AML-193 (cell line): ENCODE results near the gene OPRL1.

Experiments used
- DNase-seq, 2 experiments: peaks; one replicate each; lab custom pipeline; 2025; lab: John Stamatoyannopoulos, UW

OPRL1 gene

GRCh38 chr20:64103871-64104666 lies 24.2 kb downstream of the OPRL1 start:
- no peak for DNase-seq

- no peak for DNase-seq
Measured at GRCh38 chr20:64104667-64105451, 25.0 kb downstream of the OPRL1 start.

- DNase-seq, result no peak
Measured at GRCh38 chr20:64105846-64106434, 26.1 kb downstream of the OPRL1 start.

GRCh38 chr20:64106435-64106961 lies 26.6 kb downstream of the OPRL1 start:
- no peak for DNase-seq

GRCh38 chr20:64106981-64107735 lies 27.3 kb downstream of the OPRL1 start, which contains the start of gene NPBWR2:
NPBWR2 (minus strand) TSS chr20:64107565; CDS start chr20:64106831, 734 bp downstream.
- no peak for DNase-seq

GRCh38 chr20:64107736-64108457 lies 28.0 kb downstream of the OPRL1 start:
- peak; percentile 57 to 73 for DNase-seq

- DNase-seq, result no peak
Measured at GRCh38 chr20:64108731-64109681, 29.1 kb downstream of the OPRL1 start.

- no peak for DNase-seq
Measured at GRCh38 chr20:64109831-64110391, 30.0 kb downstream of the OPRL1 start.

- no peak for DNase-seq
Measured at GRCh38 chr20:64110411-64111068, 30.7 kb downstream of the OPRL1 start.

- no peak for DNase-seq
Measured at GRCh38 chr20:64111841-64112641, 32.2 kb downstream of the OPRL1 start.

- DNase-seq, result no peak
Measured at GRCh38 chr20:64112691-64113443, 33.0 kb downstream of the OPRL1 start.

- DNase-seq, result no peak
Measured at GRCh38 chr20:64113444-64113775, 33.5 kb downstream of the OPRL1 start.

GRCh38 chr20:64113796-64114355 lies 34.0 kb downstream of the OPRL1 start:
- no peak for DNase-seq

GRCh38 chr20:64114356-64114971 lies 34.6 kb downstream of the OPRL1 start:
- no peak for DNase-seq

GRCh38 chr20:64115171-64115911 lies 35.5 kb downstream of the OPRL1 start:
- no peak for DNase-seq

GRCh38 chr20:64116016-64116415 lies 36.1 kb downstream of the OPRL1 start:
- DNase-seq, result no peak
